Measurements from ENCODE around the gene FAM229A. TPM values are rescaled to one million over a fixed set of nuclear protein-coding genes. Genes with fewer than 3 reads are reported as not detected.
A peak's percentile ranks its signal among the peaks of the same experiment; 100 is the strongest.

FAM229A gene
- total RNA-seq, 2 donors from 2014 or later: 5.6 to 8.0 TPM

- DNase-seq: no peak
- no peaks in the 10 kb centered on the region for H3K9me3 ChIP-seq
- peaks cover 13% of the 10 kb centered on the region for H3K4me1 ChIP-seq
- peaks cover 34% of the 10 kb centered on the region for H3K36me3 ChIP-seq
- H3K9ac ChIP-seq (ENCODE audit: low read depth in 2 of 2, low read length in 2 of 2): no peak overlapping the region
- no peak overlapping the region for H3K27ac ChIP-seq
- no peak overlapping the region for H3K4me3 ChIP-seq
- TF ChIP-seq CTCF (IDR thresholded peaks at IDR 0.05): no peak
- H3K27me3 ChIP-seq: no peaks in the 10 kb centered on the region
- intact Hi-C loops (cut with DNase I): loop anchor here (10.0 kb wide), 1 partner anchor 86 kb away; the partner anchor contains the start of gene FAM167B
Measured at GRCh38 chr1:32330558-32331151, 31.6 kb downstream of the FAM229A start.

GRCh38 chr1:32329931-32330466, 32.3 kb downstream of the FAM229A start:
- no peak for DNase-seq
- intact Hi-C loops (cut with DNase I): loop anchor here (10.0 kb wide), 1 partner anchor 85 kb away; the partner anchor contains the start of gene FAM167B
- no peaks in the 10 kb centered on the region for H3K9me3 ChIP-seq
- H3K4me1 ChIP-seq: peaks cover 13% of the 10 kb centered on the region
- peaks cover 34% of the 10 kb centered on the region for H3K36me3 ChIP-seq
- H3K9ac ChIP-seq (ENCODE audit: low read depth in 2 of 2, low read length in 2 of 2): no peak overlapping the region
- H3K27me3 ChIP-seq: no peaks in the 10 kb centered on the region
- no peak overlapping the region for H3K27ac ChIP-seq
- H3K4me3 ChIP-seq: no peak overlapping the region
- no peak for TF ChIP-seq CTCF (IDR thresholded peaks at IDR 0.05)

- Histone ChIP-seq H3K9ac (ENCODE audit: low read depth in 2 of 2, low read length in 2 of 2) (no peak overlapping the region), H3K27ac (no peak overlapping the region), H3K36me3 (peaks cover 26% of the 10 kb centered on the region), H3K9me3 (no peaks in the 10 kb centered on the region), H3K4me1 (no peaks in the 10 kb centered on the region), H3K27me3 (no peaks in the 10 kb centered on the region), H3K4me3 (no peak overlapping the region)
- TF ChIP-seq CTCF (IDR thresholded peaks at IDR 0.05): no peak
- intact Hi-C loops (cut with DNase I): no loop called here
- DNase-seq: no peak
Measured at GRCh38 chr1:32327204-32327603, 35.1 kb downstream of the FAM229A start.

GRCh38 chr1:32321712-32322291, 40.5 kb downstream of the FAM229A start:
- Histone ChIP-seq H3K27ac (peak overlapping the region; percentile 90), H3K9ac (ENCODE audit: low read depth in 2 of 2, low read length in 2 of 2) (peak overlapping the region in 1 of 2 donors; percentile 78), H3K4me1 (peaks cover 4% of the 10 kb centered on the region), H3K9me3 (no peaks in the 10 kb centered on the region), H3K27me3 (no peaks in the 10 kb centered on the region), H3K4me3 (no peak overlapping the region), H3K36me3 (peaks cover 17% of the 10 kb centered on the region)
- peak; percentile 91 for DNase-seq
- intact Hi-C loops (cut with DNase I): no loop called here
- TF ChIP-seq CTCF (IDR thresholded peaks at IDR 0.05): no peak

- no peaks in the 10 kb centered on the region for H3K9me3 ChIP-seq
- H3K27ac ChIP-seq: no peak overlapping the region
- TF ChIP-seq CTCF (IDR thresholded peaks at IDR 0.05): no peak
- intact Hi-C loops (cut with DNase I): no loop called here
- no peaks in the 10 kb centered on the region for H3K27me3 ChIP-seq
- no peak overlapping the region for H3K9ac ChIP-seq (ENCODE audit: low read depth in 2 of 2, low read length in 2 of 2)
- no peak for DNase-seq
- H3K4me3 ChIP-seq: no peak overlapping the region
- H3K4me1 ChIP-seq: peaks cover 4% of the 10 kb centered on the region
- peaks cover 6% of the 10 kb centered on the region for H3K36me3 ChIP-seq
Measured at GRCh38 chr1:32318127-32318869, 44.0 kb downstream of the FAM229A start.
